ENCODE data around the gene NUDCD3.

Gene NUDCD3

GRCh38 chr7:44387389-44387788, 103.1 kb downstream of the NUDCD3 start:
- TF ChIP-seq FOXP2 (optimal IDR thresholded peaks at IDR 0.05; ENCODE audit: control extremely low read depth, extremely low read length, insufficient read depth) (no peak), EZH2 (IDR thresholded peaks at IDR 0.05) (no peak), POLR2AphosphoS5 (IDR thresholded peaks at IDR 0.05; ENCODE audit: borderline replicate concordance, low read depth, low read length) (no peak)
- no peak for DNase-seq (ENCODE audit: low read depth, low spot score)
- H3K9me3 ChIP-seq (ENCODE audit: low read depth, low read length) = no peaks in the 10 kb centered on the region
- H3K36me3 ChIP-seq (ENCODE audit: insufficient read depth, low read length) = peaks cover 23% of the 10 kb centered on the region; the same call in 1 of the 2 replicates
- H3K9ac ChIP-seq (ENCODE audit: insufficient read length) = no peak overlapping the region
- no peak overlapping the region for H3K27ac ChIP-seq
- H3K4me3 ChIP-seq = no peak overlapping the region

GRCh38 chr7:44386139-44386913, 104.1 kb downstream of the NUDCD3 start:
- H3K36me3 ChIP-seq (ENCODE audit: insufficient read depth, low read length) = peaks cover 19% of the 10 kb centered on the region; the same call in 1 of the 2 replicates
- no peaks in the 10 kb centered on the region for H3K9me3 ChIP-seq (ENCODE audit: low read depth, low read length)
- TF ChIP-seq EZH2 (IDR thresholded peaks at IDR 0.05) = no peak
- no peak for TF ChIP-seq POLR2AphosphoS5 (IDR thresholded peaks at IDR 0.05; ENCODE audit: borderline replicate concordance, low read depth, low read length)
- TF ChIP-seq FOXP2 (optimal IDR thresholded peaks at IDR 0.05; ENCODE audit: control extremely low read depth, extremely low read length, insufficient read depth) = no peak
- H3K27ac ChIP-seq = no peak overlapping the region
- DNase-seq (ENCODE audit: low read depth, low spot score) = no peak
- H3K9ac ChIP-seq (ENCODE audit: insufficient read length) = no peak overlapping the region
- no peak overlapping the region for H3K4me3 ChIP-seq

- no peak for DNase-seq (ENCODE audit: low read depth, low spot score)
- Histone ChIP-seq H3K4me3 (no peak overlapping the region), H3K27ac (no peak overlapping the region), H3K36me3 (ENCODE audit: insufficient read depth, low read length) (peaks cover 12% of the 10 kb centered on the region; the same call in 1 of the 2 replicates), H3K9me3 (ENCODE audit: low read depth, low read length) (no peaks in the 10 kb centered on the region), H3K9ac (ENCODE audit: insufficient read length) (no peak overlapping the region)
- TF ChIP-seq FOXP2 (optimal IDR thresholded peaks at IDR 0.05; ENCODE audit: control extremely low read depth, extremely low read length, insufficient read depth) = no peak
- no peak for TF ChIP-seq POLR2AphosphoS5 (IDR thresholded peaks at IDR 0.05; ENCODE audit: borderline replicate concordance, low read depth, low read length)
- TF ChIP-seq EZH2 (IDR thresholded peaks at IDR 0.05) = no peak
Observed at GRCh38 chr7:44385434-44386138, 104.9 kb downstream of the NUDCD3 start.

- no peaks in the 10 kb centered on the region for H3K9me3 ChIP-seq (ENCODE audit: low read depth, low read length)
- H3K4me3 ChIP-seq = no peak overlapping the region
- TF ChIP-seq POLR2AphosphoS5 (IDR thresholded peaks at IDR 0.05; ENCODE audit: borderline replicate concordance, low read depth, low read length) (no peak), EZH2 (IDR thresholded peaks at IDR 0.05) (no peak), FOXP2 (optimal IDR thresholded peaks at IDR 0.05; ENCODE audit: control extremely low read depth, extremely low read length, insufficient read depth) (no peak)
- H3K27ac ChIP-seq = no peak overlapping the region
- no peak for DNase-seq (ENCODE audit: low read depth, low spot score)
- H3K9ac ChIP-seq (ENCODE audit: insufficient read length) = no peak overlapping the region
- peaks cover 10% of the 10 kb centered on the region; the same call in 1 of the 2 replicates for H3K36me3 ChIP-seq (ENCODE audit: insufficient read depth, low read length)
Observed at GRCh38 chr7:44384586-44385433, 105.6 kb downstream of the NUDCD3 start.

- TF ChIP-seq EZH2 (IDR thresholded peaks at IDR 0.05) = no peak
- TF ChIP-seq POLR2AphosphoS5 (IDR thresholded peaks at IDR 0.05; ENCODE audit: borderline replicate concordance, low read depth, low read length) = no peak
- no peak for TF ChIP-seq FOXP2 (optimal IDR thresholded peaks at IDR 0.05; ENCODE audit: control extremely low read depth, extremely low read length, insufficient read depth)
- Histone ChIP-seq H3K9ac (ENCODE audit: insufficient read length) (no peak overlapping the region), H3K36me3 (ENCODE audit: insufficient read depth, low read length) (peaks cover 10% of the 10 kb centered on the region; the same call in 1 of the 2 replicates), H3K4me3 (no peak overlapping the region), H3K9me3 (ENCODE audit: low read depth, low read length) (no peaks in the 10 kb centered on the region), H3K27ac (no peak overlapping the region)
- no peak for DNase-seq (ENCODE audit: low read depth, low spot score)
Observed at GRCh38 chr7:44383566-44383965, 106.9 kb downstream of the NUDCD3 start.

- no peak for TF ChIP-seq FOXP2 (optimal IDR thresholded peaks at IDR 0.05; ENCODE audit: control extremely low read depth, extremely low read length, insufficient read depth)
- TF ChIP-seq POLR2AphosphoS5 (IDR thresholded peaks at IDR 0.05; ENCODE audit: borderline replicate concordance, low read depth, low read length) = no peak
- TF ChIP-seq EZH2 (IDR thresholded peaks at IDR 0.05) = no peak
- peaks cover 6% of the 10 kb centered on the region; the same call in 1 of the 2 replicates for H3K36me3 ChIP-seq (ENCODE audit: insufficient read depth, low read length)
- no peak overlapping the region for H3K4me3 ChIP-seq
- DNase-seq (ENCODE audit: low read depth, low spot score) = no peak
- no peak overlapping the region for H3K9ac ChIP-seq (ENCODE audit: insufficient read length)
- H3K27ac ChIP-seq = no peak overlapping the region
- H3K9me3 ChIP-seq (ENCODE audit: low read depth, low read length) = no peaks in the 10 kb centered on the region
Observed at GRCh38 chr7:44382459-44383265, 107.8 kb downstream of the NUDCD3 start.

GRCh38 chr7:44381494-44382220, 108.8 kb downstream of the NUDCD3 start:
- Histone ChIP-seq H3K9ac (ENCODE audit: insufficient read length) (no peak overlapping the region), H3K27ac (no peak overlapping the region), H3K9me3 (ENCODE audit: low read depth, low read length) (no peaks in the 10 kb centered on the region), H3K36me3 (ENCODE audit: insufficient read depth, low read length) (peaks cover 6% of the 10 kb centered on the region; the same call in 1 of the 2 replicates), H3K4me3 (no peak overlapping the region)
- no peak for DNase-seq (ENCODE audit: low read depth, low spot score)
- TF ChIP-seq EZH2 (IDR thresholded peaks at IDR 0.05) = no peak
- no peak for TF ChIP-seq FOXP2 (optimal IDR thresholded peaks at IDR 0.05; ENCODE audit: control extremely low read depth, extremely low read length, insufficient read depth)
- TF ChIP-seq POLR2AphosphoS5 (IDR thresholded peaks at IDR 0.05; ENCODE audit: borderline replicate concordance, low read depth, low read length) = no peak
